ENCODE measurements around the gene PI4KA.
A peak's percentile ranks its signal among the peaks of the same experiment; 100 is the strongest.

Gene PI4KA

GRCh38 chr22:20809538-20810185, 48.9 kb downstream of the PI4KA start:
- no peak overlapping the region for H3K4me3 ChIP-seq (ENCODE audit: low read depth, low read length)
- no peak for DNase-seq (ENCODE audit: low read depth, low spot score)
- in situ Hi-C loops (cut with HindIII; ENCODE audit: low sequenced_read_pairs), result no loop called here
- no peak for TF ChIP-seq CTCF (IDR thresholded peaks at IDR 0.05; ENCODE audit: low read depth, low read length)

- TF ChIP-seq CTCF (IDR thresholded peaks at IDR 0.05; ENCODE audit: low read depth, low read length), result no peak
- H3K4me3 ChIP-seq (ENCODE audit: low read depth, low read length), result no peak overlapping the region
- no peak for DNase-seq (ENCODE audit: low read depth, low spot score)
- in situ Hi-C loops (cut with HindIII; ENCODE audit: low sequenced_read_pairs), result no loop called here
Observed at GRCh38 chr22:20808844-20809243, 49.8 kb downstream of the PI4KA start.

GRCh38 chr22:20807315-20807752, 51.3 kb downstream of the PI4KA start:
- in situ Hi-C loops (cut with HindIII; ENCODE audit: low sequenced_read_pairs), result no loop called here
- no peak for TF ChIP-seq CTCF (IDR thresholded peaks at IDR 0.05; ENCODE audit: low read depth, low read length)
- peak; percentile 78 for DNase-seq (ENCODE audit: low read depth, low spot score)
- H3K4me3 ChIP-seq (ENCODE audit: low read depth, low read length), result no peak overlapping the region

- no peak for TF ChIP-seq CTCF (IDR thresholded peaks at IDR 0.05; ENCODE audit: low read depth, low read length)
- H3K4me3 ChIP-seq (ENCODE audit: low read depth, low read length), result no peak overlapping the region
- in situ Hi-C loops (cut with HindIII; ENCODE audit: low sequenced_read_pairs), result no loop called here
- DNase-seq (ENCODE audit: low read depth, low spot score), result no peak
Observed at GRCh38 chr22:20805972-20806471, 52.6 kb downstream of the PI4KA start.

GRCh38 chr22:20804650-20805049, 54.0 kb downstream of the PI4KA start:
- no peak overlapping the region for H3K4me3 ChIP-seq (ENCODE audit: low read depth, low read length)
- TF ChIP-seq CTCF (IDR thresholded peaks at IDR 0.05; ENCODE audit: low read depth, low read length), result no peak
- in situ Hi-C loops (cut with HindIII; ENCODE audit: low sequenced_read_pairs), result no loop called here
- DNase-seq (ENCODE audit: low read depth, low spot score), result no peak

GRCh38 chr22:20803696-20804324, 54.8 kb downstream of the PI4KA start:
- DNase-seq (ENCODE audit: low read depth, low spot score), result peak; percentile 13
- H3K4me3 ChIP-seq (ENCODE audit: low read depth, low read length), result no peak overlapping the region
- in situ Hi-C loops (cut with HindIII; ENCODE audit: low sequenced_read_pairs), result no loop called here
- peak; percentile 69 for TF ChIP-seq CTCF (IDR thresholded peaks at IDR 0.05; ENCODE audit: low read depth, low read length)
